Neutrophil (primary cell): ENCODE results near the gene ATP5ME.
"Not testable (repeated sequence)": the region's sequence is repeated elsewhere in the genome, so short reads cannot be mapped to it uniquely, and the experiment has no call there.

Source experiments
- H3K27ac ChIP-seq: fragments of 200-600 bp; sonication (generic); 2 replicates; pipeline ENCODE4 v1.5.1; 2016; ENCODE audit warnings: mild to moderate bottlenecking, moderate library complexity
- H3K27me3 ChIP-seq: fragments of 200-600 bp; sonication (generic); 2 replicates; pipeline ENCODE4 v1.6.0; 2016; ENCODE audit warnings: mild to moderate bottlenecking
- H3K36me3 ChIP-seq: fragments of 200-600 bp; sonication (generic); 2 replicates; pipeline ENCODE4 v1.5.1; 2017
- H3K4me1 ChIP-seq, 2 experiments: fragments of 200-600 bp in 1 of 2; sonication (generic) in 1 of 2; 1 replicate in 1 of 2; 2 replicates in 1 of 2; pipeline versions ENCODE4 v1.5.1 to v1.6.1; 2013 to 2016; ENCODE audit warnings: low read depth in 1 of 2, low read length in 1 of 2, mild to moderate bottlenecking in 1 of 2, moderate library complexity in 1 of 2; ENCODE audit not compliant: control insufficient read depth in 1 of 2, insufficient read depth in 1 of 2
- H3K4me3 ChIP-seq, 2 experiments: fragments of 200-600 bp in 1 of 2; sonication (generic) in 1 of 2; 1 replicate in 1 of 2; 2 replicates in 1 of 2; pipeline ENCODE4 v1.5.1; 2013 to 2016; ENCODE audit warnings: low read depth in 1 of 2, low read length in 1 of 2, mild to moderate bottlenecking in 1 of 2, moderate library complexity in 1 of 2
- H3K9me3 ChIP-seq: fragments of 200-600 bp; sonication (generic); 2 replicates; pipeline ENCODE4 v1.5.1; 2016
- CTCF ChIP-seq: fragments of 200-600 bp; sonication (generic); IDR thresholded peaks from 2 replicates; pipeline ENCODE4 v1.5.1; 2016; ENCODE audit warnings: antibody characterized with exemption

The ATP5ME gene

GRCh38 chr4:704198-704891 lies 30.3 kb upstream of the ATP5ME start:
- H3K9me3 ChIP-seq: no peaks in the 10 kb centered on the region
- H3K4me1 ChIP-seq: peaks cover 43 to 61% of the 10 kb centered on the region in 2 experiments
- peak overlapping the region; percentile 77 to 97 for H3K4me3 ChIP-seq
- H3K27me3 ChIP-seq: no peaks in the 10 kb centered on the region
- no peak for TF ChIP-seq CTCF
- H3K27ac ChIP-seq: peak overlapping the region; percentile 86
- H3K36me3 ChIP-seq: no peaks in the 10 kb centered on the region

GRCh38 chr4:703336-704197 lies 29.5 kb upstream of the ATP5ME start:
- TF ChIP-seq CTCF: no peak
- Histone ChIP-seq H3K4me1 (peaks cover 43 to 61% of the 10 kb centered on the region in 2 experiments), H3K36me3 (no peaks in the 10 kb centered on the region), H3K27me3 (no peaks in the 10 kb centered on the region), H3K27ac (no peak overlapping the region), H3K4me3 (no peak overlapping the region), H3K9me3 (no peaks in the 10 kb centered on the region)

- no peaks in the 10 kb centered on the region for H3K9me3 ChIP-seq
- H3K4me3 ChIP-seq: no peak overlapping the region
- peaks cover 36 to 53% of the 10 kb centered on the region in 2 experiments for H3K4me1 ChIP-seq
- no peak for TF ChIP-seq CTCF
- H3K27ac ChIP-seq: no peak overlapping the region
- H3K36me3 ChIP-seq: no peaks in the 10 kb centered on the region
- H3K27me3 ChIP-seq: no peaks in the 10 kb centered on the region
Observed at GRCh38 chr4:702618-703048, 28.6 kb upstream of the ATP5ME start.

GRCh38 chr4:700587-701264 lies 26.6 kb upstream of the ATP5ME start:
- H3K9me3 ChIP-seq: no peaks in the 10 kb centered on the region
- H3K27ac ChIP-seq: no peak overlapping the region
- H3K4me1 ChIP-seq: peaks cover 23 to 34% of the 10 kb centered on the region in 2 experiments
- no peaks in the 10 kb centered on the region for H3K36me3 ChIP-seq
- TF ChIP-seq CTCF: no peak
- peaks cover 5% of the 10 kb centered on the region for H3K27me3 ChIP-seq
- H3K4me3 ChIP-seq: no peak overlapping the region

GRCh38 chr4:699816-700580 lies 25.9 kb upstream of the ATP5ME start:
- H3K4me3 ChIP-seq: peak overlapping the region in 1 of 2 experiments; percentile 42
- H3K36me3 ChIP-seq: no peaks in the 10 kb centered on the region
- TF ChIP-seq CTCF: no peak
- H3K9me3 ChIP-seq: no peaks in the 10 kb centered on the region
- peaks cover 20 to 29% of the 10 kb centered on the region in 2 experiments for H3K4me1 ChIP-seq
- peaks cover 8% of the 10 kb centered on the region for H3K27me3 ChIP-seq
- H3K27ac ChIP-seq: peak overlapping the region; percentile 88

- peaks cover 31 to 34% of the 10 kb centered on the region in 2 experiments for H3K4me1 ChIP-seq
- not testable (repeated sequence) for H3K9me3 ChIP-seq, H3K4me3 ChIP-seq, H3K27me3 ChIP-seq, H3K36me3 ChIP-seq
- H3K27ac ChIP-seq: peak overlapping the region; percentile 71
Observed at GRCh38 chr4:694341-694940, 20.4 kb upstream of the ATP5ME start.
